Thymus (tissue), 11 donors: ENCODE measurements around the gene NEK6. TPM values are rescaled to one million over a fixed set of nuclear protein-coding genes. Genes with fewer than 3 reads are reported as not detected.

Experiments
- DNase-seq, 9 donors: peaks; one replicate each; pipeline ENCODE4 v3.0.0-alpha.2; 2013; ENCODE audit warnings: low spot score in 9 of 9, low read depth in 6 of 9, missing footprints in 1 of 9
- H3K27ac ChIP-seq, 2 donors: one replicate each; pipeline ENCODE4 v1.5.1; 2013; ENCODE audit warnings: control low read depth in 1 of 2, low read depth in 1 of 2, low read length in 1 of 2, mild to moderate bottlenecking in 1 of 2, moderate library complexity in 1 of 2
- H3K27me3 ChIP-seq, 2 donors: one replicate each; pipeline ENCODE4 v1.5.1; 2013; ENCODE audit warnings: low read length in 1 of 2; ENCODE audit not compliant: control insufficient read depth in 2 of 2, insufficient read depth in 1 of 2
- H3K36me3 ChIP-seq, 2 donors: one replicate each; pipeline ENCODE4 v1.5.1; 2013; ENCODE audit warnings: low read length in 1 of 2, mild to moderate bottlenecking in 1 of 2, moderate library complexity in 1 of 2; ENCODE audit not compliant: control insufficient read depth in 2 of 2, insufficient read depth in 2 of 2
- H3K4me1 ChIP-seq, 2 donors: one replicate each; pipeline ENCODE4 v1.5.1; 2013; ENCODE audit warnings: low read length in 2 of 2; ENCODE audit not compliant: control insufficient read depth in 2 of 2, insufficient read depth in 2 of 2
- H3K4me3 ChIP-seq, 2 donors: one replicate each; pipeline ENCODE4 v1.5.1; 2013; ENCODE audit warnings: low read length in 2 of 2, control low read depth in 1 of 2, mild to moderate bottlenecking in 1 of 2
- H3K9me3 ChIP-seq, 2 donors: one replicate each; pipeline ENCODE4 v1.5.1; 2013; ENCODE audit warnings: low read length in 1 of 2, mild to moderate bottlenecking in 1 of 2; ENCODE audit not compliant: control insufficient read depth in 2 of 2, insufficient read depth in 1 of 2
- WGBS: extraction: QIAGEN DNeasy Blood & Tissue Kit; methylation state at CpG from one replicate; pipeline ENCODE4 v1.1.7; 2013; 5-methylcytosine and 5-hydroxymethylcytosine counted together
- polyA plus RNA-seq: library from polyadenylated mRNA; stranded (reverse); fragments of 200-250 nt; gene quantifications from one replicate; pipeline ENCODE4 v1.2.3, GENCODE V29; 2013
- total RNA-seq: library from RNA; stranded (reverse); fragments of 120-200 nt; gene quantifications from one replicate; pipeline ENCODE4 v1.2.4, GENCODE V29; 2013
- donor health status: healthy.

Gene NEK6
- total and polyA plus RNA-seq, 2 donors = 8.3 to 9.8 TPM

GRCh38 chr9:124279531-124280175 is 21.9 kb downstream of the NEK6 start:
- Histone ChIP-seq H3K4me1 (peaks cover 0 to 21% of the 10 kb centered on the region in 2 donors), H3K36me3 (no peaks in the 10 kb centered on the region), H3K4me3 (no peak overlapping the region), H3K9me3 (no peaks in the 10 kb centered on the region), H3K27ac (peak overlapping the region in 1 of 2 donors; percentile 62), H3K27me3 (no peaks in the 10 kb centered on the region)
- 94% methylated on average over 11 of the region's 11 CpGs for WGBS
- no peak for DNase-seq

- Histone ChIP-seq H3K4me3 (no peak overlapping the region), H3K27ac (peak overlapping the region in 1 of 2 donors; percentile 38), H3K36me3 (no peaks in the 10 kb centered on the region), H3K9me3 (no peaks in the 10 kb centered on the region), H3K4me1 (peaks cover 0 to 23% of the 10 kb centered on the region in 2 donors), H3K27me3 (no peaks in the 10 kb centered on the region)
- WGBS = 73% methylated on average over 16 of the region's 16 CpGs
- no peak for DNase-seq
These were observed 22.5 kb downstream of the NEK6 start for GRCh38 chr9:124280176-124280691.

DNA sequence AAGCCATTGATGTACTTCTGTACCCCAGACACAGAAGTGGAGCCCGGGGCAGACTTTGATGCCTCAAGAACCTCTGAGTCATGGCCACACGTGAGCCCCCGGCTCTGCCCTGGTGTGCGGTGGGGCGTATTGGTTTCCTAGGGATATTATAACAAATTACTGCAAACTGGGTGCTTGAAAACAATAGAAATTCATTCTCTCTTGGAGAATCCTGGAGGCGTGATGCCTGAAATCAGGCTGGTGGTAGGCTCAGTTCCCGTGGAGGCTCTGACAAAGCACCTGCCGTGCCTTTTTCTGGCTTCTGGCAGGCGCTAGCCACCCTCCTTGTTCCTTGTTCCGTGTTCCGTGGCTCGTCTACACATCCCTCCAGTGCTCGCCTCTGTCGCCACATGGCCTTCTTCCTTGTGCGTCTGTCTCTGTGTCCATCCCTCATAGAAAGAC is 24.2 kb downstream of the NEK6 start:
- WGBS = 58% methylated on average over 15 of the region's 15 CpGs
- Histone ChIP-seq H3K4me1 (peaks cover 0 to 41% of the 10 kb centered on the region in 2 donors), H3K4me3 (no peak overlapping the region), H3K27ac (no peak overlapping the region), H3K9me3 (no peaks in the 10 kb centered on the region), H3K27me3 (no peaks in the 10 kb centered on the region), H3K36me3 (no peaks in the 10 kb centered on the region)
- no peak for DNase-seq

DNA sequence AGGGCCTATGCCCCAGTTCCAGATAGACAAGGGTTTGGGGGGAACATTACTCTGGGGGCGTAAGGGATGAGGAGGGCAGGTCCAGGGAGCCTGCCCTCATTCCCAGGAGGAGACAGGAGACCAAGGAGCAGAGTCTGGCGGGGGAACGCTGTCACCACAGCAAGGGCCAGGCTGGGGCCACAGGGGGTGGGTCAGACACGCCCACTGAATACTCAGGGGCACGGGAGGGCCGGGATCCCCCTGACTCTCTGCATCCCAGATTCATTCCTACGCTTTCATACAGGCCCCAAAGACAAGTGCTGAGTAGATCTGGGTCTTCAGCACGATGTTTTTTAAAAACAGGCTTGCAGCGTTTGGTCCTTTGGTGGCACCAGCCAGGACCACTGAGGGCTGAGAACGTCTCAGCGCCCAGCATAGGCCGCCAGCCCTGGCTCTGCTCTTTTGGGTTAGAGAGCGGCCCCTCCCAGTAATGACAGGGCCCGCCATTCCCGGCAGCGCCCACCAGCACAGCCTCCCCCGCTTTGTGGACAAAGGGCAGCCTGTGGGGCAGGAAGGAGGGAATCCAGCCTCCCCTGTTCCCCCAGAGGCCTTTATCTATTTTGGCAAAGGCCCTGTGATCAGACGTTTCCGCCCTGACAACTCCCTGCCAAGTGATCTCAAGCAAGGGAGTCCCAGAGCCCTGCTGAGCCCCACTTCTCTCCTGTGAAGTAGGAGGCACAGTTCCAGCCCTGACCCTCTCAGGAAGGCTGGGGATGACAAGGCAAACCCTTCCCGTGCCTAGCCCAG is 24.9 kb downstream of the NEK6 start:
- 87% methylated on average over 20 of the region's 20 CpGs for WGBS
- Histone ChIP-seq H3K27ac (no peak overlapping the region), H3K36me3 (no peaks in the 10 kb centered on the region), H3K4me3 (no peak overlapping the region), H3K27me3 (no peaks in the 10 kb centered on the region), H3K9me3 (no peaks in the 10 kb centered on the region), H3K4me1 (peaks cover 0 to 41% of the 10 kb centered on the region in 2 donors)
- DNase-seq = no peak

DNA sequence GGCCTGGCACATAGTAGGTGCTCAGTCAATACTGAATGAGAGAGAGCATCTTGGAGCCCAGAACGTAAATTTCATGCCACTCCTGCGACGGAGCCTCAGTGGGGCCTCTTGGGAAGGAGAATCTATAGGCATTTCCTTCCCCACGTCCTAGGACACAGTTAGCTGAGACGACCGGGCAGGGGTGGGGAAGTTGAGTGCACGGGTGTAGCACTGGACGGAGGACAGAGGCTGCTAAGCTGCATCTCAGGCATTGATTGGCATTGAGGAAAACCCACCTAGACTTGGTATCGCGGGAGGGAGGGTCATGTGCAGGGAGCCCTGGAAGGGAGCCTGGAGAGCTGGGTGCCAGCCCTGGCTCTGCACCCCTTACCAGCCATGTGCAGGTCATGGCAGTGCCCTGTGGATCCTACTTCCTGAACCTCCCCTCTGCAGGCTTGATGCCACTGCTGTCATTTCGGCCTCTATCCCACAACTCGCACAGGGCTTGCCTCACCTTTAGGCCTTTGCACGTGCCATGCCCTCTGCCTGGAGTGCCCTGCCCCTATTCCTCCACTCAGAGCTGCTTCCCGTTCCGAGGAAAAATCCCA is 25.6 kb downstream of the NEK6 start:
- no peaks in the 10 kb centered on the region for H3K9me3 ChIP-seq
- DNase-seq = no peak
- peaks cover 0 to 41% of the 10 kb centered on the region in 2 donors for H3K4me1 ChIP-seq
- no peaks in the 10 kb centered on the region for H3K36me3 ChIP-seq
- 93% methylated on average over 15 of the region's 15 CpGs for WGBS
- no peaks in the 10 kb centered on the region for H3K27me3 ChIP-seq
- H3K4me3 ChIP-seq = no peak overlapping the region
- H3K27ac ChIP-seq = no peak overlapping the region

DNA sequence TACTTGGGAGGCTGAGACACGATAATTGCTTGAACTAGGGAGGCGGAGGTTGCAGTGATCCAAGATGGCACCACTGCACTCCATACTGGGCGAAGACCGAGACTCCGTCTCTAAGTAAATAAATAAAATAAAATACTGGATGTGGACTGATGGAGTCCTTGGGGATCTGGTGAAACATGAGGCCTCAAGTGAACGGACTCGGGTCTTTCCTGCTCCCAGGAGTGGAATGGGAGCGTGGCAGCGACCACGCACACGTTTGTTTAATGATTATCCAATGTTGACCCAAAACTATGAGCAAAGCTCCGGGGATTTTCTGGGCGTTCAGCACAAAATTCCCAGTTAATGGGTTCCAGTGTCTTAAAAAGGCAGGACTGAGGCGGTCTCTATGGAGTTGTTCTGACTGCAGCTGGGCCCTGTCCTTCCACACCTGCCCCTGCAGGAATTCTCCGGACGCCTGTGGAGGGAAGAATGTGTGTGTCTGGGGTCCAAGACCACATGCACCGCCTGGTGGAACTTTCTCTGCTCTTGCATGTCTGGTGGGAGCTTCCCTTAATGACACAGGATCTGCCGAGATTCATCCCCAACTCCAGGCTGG is 26.6 kb downstream of the NEK6 start:
- Histone ChIP-seq H3K9me3 (no peaks in the 10 kb centered on the region), H3K4me3 (no peak overlapping the region), H3K27me3 (no peaks in the 10 kb centered on the region), H3K27ac (no peak overlapping the region), H3K36me3 (no peaks in the 10 kb centered on the region), H3K4me1 (peaks cover 0 to 41% of the 10 kb centered on the region in 2 donors)
- WGBS = 96% methylated on average over 18 of the region's 18 CpGs
- DNase-seq = no peak

GRCh38 chr9:124284940-124285441 is 27.2 kb downstream of the NEK6 start:
- Histone ChIP-seq H3K9me3 (no peaks in the 10 kb centered on the region), H3K27me3 (no peaks in the 10 kb centered on the region), H3K36me3 (no peaks in the 10 kb centered on the region), H3K4me1 (peaks cover 0 to 42% of the 10 kb centered on the region in 2 donors), H3K4me3 (no peak overlapping the region), H3K27ac (peak overlapping the region in 1 of 2 donors; percentile 36)
- WGBS = 86% methylated on average over 18 of the region's 18 CpGs
- no peak for DNase-seq

GRCh38 chr9:124285490-124285889 is 27.7 kb downstream of the NEK6 start:
- no peak overlapping the region for H3K4me3 ChIP-seq

More at GRCh38 chr9:124285490-124285889, 27.7 kb downstream of the NEK6 start:
- peaks cover 0 to 44% of the 10 kb centered on the region in 2 donors for H3K4me1 ChIP-seq
- 93% methylated on average over 11 of the region's 11 CpGs for WGBS
- no peak for DNase-seq
- H3K9me3 ChIP-seq = no peaks in the 10 kb centered on the region
- no peaks in the 10 kb centered on the region for H3K36me3 ChIP-seq
- no peaks in the 10 kb centered on the region for H3K27me3 ChIP-seq
- no peak overlapping the region for H3K27ac ChIP-seq
